Activated CD8-positive, alpha-beta memory T cell treated with anti-CD3 and anti-CD28 coated beads, Interleukin-2, amount 10 ng/mL, durations not matched to agents 7 days and 5 days (primary cell): ENCODE results near the gene FAM76B. TPM values are rescaled to one million over a fixed set of nuclear protein-coding genes. Genes with fewer than 3 reads are reported as not detected.

ENCODE experiments used
- ATAC-seq: fragments of 150-1000 bp; cut with Tn5 transposase; one replicate; pipeline ENCODE4 v1.10.0; 2021; ENCODE audit warnings: moderate library complexity
- CTCF ChIA-PET: fragments of 350-600 bp; sonication (Branson Sonifier 250); formaldehyde crosslinking; loops from one replicate; lab custom pipeline; 2021; ENCODE audit warnings: antibody characterized with exemption; lab: Charles Lee
- DNase-seq: peaks from one replicate; pipeline ENCODE4 v3.0.0-alpha.2; 2020
- H3K27ac Mint-ChIP-seq: one replicate; pipeline ENCODE4 v1.8.0; 2021; ENCODE audit warnings: mild to moderate bottlenecking, mixed read lengths
- H3K27me3 Mint-ChIP-seq: one replicate; pipeline ENCODE4 v1.8.0; 2021; ENCODE audit warnings: mixed read lengths
- H3K36me3 Mint-ChIP-seq: one replicate; pipeline ENCODE4 v1.8.0; 2021; ENCODE audit warnings: mild to moderate bottlenecking, mixed read lengths
- H3K4me1 Mint-ChIP-seq: one replicate; pipeline ENCODE4 v1.8.0; 2021; ENCODE audit warnings: mixed read lengths
- H3K4me3 Mint-ChIP-seq: one replicate; pipeline ENCODE4 v1.8.0; 2021; ENCODE audit warnings: mild to moderate bottlenecking, moderate library complexity, mixed read lengths
- H3K9me3 Mint-ChIP-seq: one replicate; pipeline ENCODE4 v1.8.0; 2022; ENCODE audit warnings: low read depth, mixed read lengths
- total RNA-seq, 2 experiments: library from RNA; stranded (reverse); gene quantifications; one replicate each; pipeline ENCODE4 v1.2.3, GENCODE V29; 2021

FAM76B gene
- total RNA-seq, 2 experiments from 2014 or later, result 50.4 to 51.3 TPM

- Mint-ChIP-seq H3K36me3 (no peaks in the 10 kb centered on the region), H3K27ac (no peak overlapping the region), H3K4me3 (no peak overlapping the region), H3K9me3 (no peaks in the 10 kb centered on the region), H3K27me3 (peaks cover 19% of the 10 kb centered on the region), H3K4me1 (no peaks in the 10 kb centered on the region)
- CTCF ChIA-PET, result no interaction called here
- DNase-seq (no peak), ATAC-seq (no peak)
Observed at GRCh38 chr11:95750101-95750500, 39.5 kb downstream of the FAM76B start.

- H3K9me3 Mint-ChIP-seq, result no peaks in the 10 kb centered on the region
- ATAC-seq (no peak), DNase-seq (no peak)
- H3K27ac Mint-ChIP-seq, result no peak overlapping the region
- H3K4me3 Mint-ChIP-seq, result no peak overlapping the region
- no peaks in the 10 kb centered on the region for H3K36me3 Mint-ChIP-seq
- peaks cover 9% of the 10 kb centered on the region for H3K27me3 Mint-ChIP-seq
- CTCF ChIA-PET, result interaction anchor here (1.0 kb wide), 1 partner anchor 585 kb away, joined by 3 read pairs; no protein-coding TSS in a partner anchor
- H3K4me1 Mint-ChIP-seq, result no peaks in the 10 kb centered on the region
Observed at GRCh38 chr11:95739108-95739938, 50.3 kb downstream of the FAM76B start.

DNA sequence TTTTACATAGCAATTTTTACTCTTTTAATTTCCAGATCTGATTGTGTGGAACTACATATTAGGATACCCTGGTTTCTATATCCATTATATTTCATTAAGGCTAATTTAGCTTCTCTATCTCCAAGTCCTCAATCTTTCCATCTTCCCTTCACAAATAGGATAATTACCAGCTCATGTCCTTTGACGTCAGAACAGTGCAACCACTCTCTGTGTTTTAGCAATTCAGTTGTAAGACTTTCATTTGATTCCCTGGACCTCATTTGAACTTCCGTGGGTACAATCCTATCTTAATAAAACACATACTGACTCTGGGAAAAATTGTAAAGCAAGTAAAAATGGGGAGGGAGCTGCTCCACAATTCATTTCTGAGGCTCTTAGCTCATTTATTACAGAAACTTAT, 52.8 kb downstream of the FAM76B start:
- no peaks in the 10 kb centered on the region for H3K9me3 Mint-ChIP-seq
- H3K36me3 Mint-ChIP-seq, result no peaks in the 10 kb centered on the region
- CTCF ChIA-PET, result interaction anchor here (0.8 kb wide), 1 partner anchor 583 kb away, joined by 3 read pairs; no protein-coding TSS in a partner anchor
- H3K4me1 Mint-ChIP-seq, result no peaks in the 10 kb centered on the region
- no peak overlapping the region for H3K4me3 Mint-ChIP-seq
- DNase-seq (no peak), ATAC-seq (no peak)
- peaks cover 12% of the 10 kb centered on the region for H3K27me3 Mint-ChIP-seq
- no peak overlapping the region for H3K27ac Mint-ChIP-seq

DNA sequence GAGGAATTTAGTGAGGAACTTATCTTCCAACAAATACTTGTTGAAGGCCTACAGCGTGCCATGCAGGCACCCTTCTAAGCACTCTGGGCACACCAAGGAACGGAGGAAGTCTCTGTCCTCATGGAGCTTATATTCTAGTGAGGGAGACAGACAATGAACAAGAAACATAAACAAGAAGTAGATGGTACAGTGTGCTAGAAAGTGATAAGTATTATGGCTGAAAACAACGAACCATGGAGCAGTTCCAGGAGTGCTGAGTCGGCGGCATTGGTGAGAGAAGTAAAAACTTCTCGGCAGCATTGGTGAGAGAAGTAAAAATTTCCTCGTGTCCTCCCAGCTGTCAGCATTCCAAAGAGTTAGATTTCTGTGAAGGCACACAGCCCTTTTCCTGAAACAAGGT, 53.2 kb downstream of the FAM76B start:
- Mint-ChIP-seq H3K27me3 (peaks cover 12% of the 10 kb centered on the region), H3K27ac (no peak overlapping the region), H3K9me3 (no peaks in the 10 kb centered on the region), H3K4me1 (no peaks in the 10 kb centered on the region), H3K4me3 (no peak overlapping the region), H3K36me3 (no peaks in the 10 kb centered on the region)
- ATAC-seq (no peak), DNase-seq (no peak)
- CTCF ChIA-PET, result interaction anchor here (0.7 to 0.8 kb wide), 2 partner anchors 123 to 583 kb away, joined by 3 read pairs; no protein-coding TSS in a partner anchor

GRCh38 chr11:95734009-95734572, 55.5 kb downstream of the FAM76B start:
- Mint-ChIP-seq H3K36me3 (no peaks in the 10 kb centered on the region), H3K9me3 (no peaks in the 10 kb centered on the region), H3K27ac (no peak overlapping the region), H3K4me1 (no peaks in the 10 kb centered on the region), H3K4me3 (no peak overlapping the region), H3K27me3 (peaks cover 16% of the 10 kb centered on the region)
- CTCF ChIA-PET, result no interaction called here
- no peak for DNase-seq
- no peak for ATAC-seq

- Mint-ChIP-seq H3K27me3 (peaks cover 18% of the 10 kb centered on the region), H3K36me3 (no peaks in the 10 kb centered on the region), H3K4me3 (no peak overlapping the region), H3K9me3 (no peaks in the 10 kb centered on the region), H3K4me1 (no peaks in the 10 kb centered on the region), H3K27ac (no peak overlapping the region)
- ATAC-seq (no peak), DNase-seq (no peak)
- CTCF ChIA-PET, result interaction anchor here (1.3 kb wide), 1 partner anchor 13 kb away, joined by 6 read pairs; no protein-coding TSS in a partner anchor
Observed at GRCh38 chr11:95732930-95733602, 56.5 kb downstream of the FAM76B start.

- H3K27ac Mint-ChIP-seq, result no peak overlapping the region
- CTCF ChIA-PET, result no interaction called here
- DNase-seq, result no peak
- ATAC-seq, result no peak
- H3K36me3 Mint-ChIP-seq, result no peaks in the 10 kb centered on the region
- peaks cover 13% of the 10 kb centered on the region for H3K27me3 Mint-ChIP-seq
- H3K4me1 Mint-ChIP-seq, result no peaks in the 10 kb centered on the region
- no peak overlapping the region for H3K4me3 Mint-ChIP-seq
- H3K9me3 Mint-ChIP-seq, result no peaks in the 10 kb centered on the region
Observed at GRCh38 chr11:95729462-95729861, 60.1 kb downstream of the FAM76B start.

DNA sequence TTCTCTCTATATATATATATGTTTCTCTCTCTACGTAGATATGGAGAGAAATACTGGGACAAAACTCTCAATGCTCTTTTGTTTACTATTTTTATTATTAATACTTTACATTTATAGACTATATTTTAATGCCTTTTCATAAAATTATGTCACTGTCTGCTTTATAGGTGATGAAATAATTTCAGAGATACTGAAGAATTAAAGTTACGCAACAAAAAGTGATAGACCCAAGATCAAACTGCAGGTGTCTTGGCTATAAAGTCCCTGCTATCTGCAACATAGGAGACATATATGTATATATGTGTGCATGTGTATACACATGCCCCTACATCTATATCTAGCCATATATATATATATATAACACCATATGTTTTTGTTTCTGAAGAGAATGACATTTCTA, 60.8 kb downstream of the FAM76B start:
- no peaks in the 10 kb centered on the region for H3K36me3 Mint-ChIP-seq
- H3K4me1 Mint-ChIP-seq, result no peaks in the 10 kb centered on the region
- DNase-seq (no peak), ATAC-seq (no peak)
- no peaks in the 10 kb centered on the region for H3K9me3 Mint-ChIP-seq
- no peak overlapping the region for H3K27ac Mint-ChIP-seq
- no peak overlapping the region for H3K4me3 Mint-ChIP-seq
- H3K27me3 Mint-ChIP-seq, result peaks cover 13% of the 10 kb centered on the region
- CTCF ChIA-PET, result no interaction called here

- no peak for DNase-seq
- Mint-ChIP-seq H3K27me3 (peaks cover 10% of the 10 kb centered on the region), H3K36me3 (no peaks in the 10 kb centered on the region), H3K4me1 (no peaks in the 10 kb centered on the region), H3K4me3 (no peak overlapping the region), H3K27ac (no peak overlapping the region), H3K9me3 (no peaks in the 10 kb centered on the region)
- CTCF ChIA-PET, result no interaction called here
- no peak for ATAC-seq
Observed at GRCh38 chr11:95728094-95728493, 61.5 kb downstream of the FAM76B start.

GRCh38 chr11:95727620-95728019, 62.0 kb downstream of the FAM76B start:
- no peak overlapping the region for H3K4me3 Mint-ChIP-seq
- no peak for ATAC-seq
- CTCF ChIA-PET, result no interaction called here

DNA sequence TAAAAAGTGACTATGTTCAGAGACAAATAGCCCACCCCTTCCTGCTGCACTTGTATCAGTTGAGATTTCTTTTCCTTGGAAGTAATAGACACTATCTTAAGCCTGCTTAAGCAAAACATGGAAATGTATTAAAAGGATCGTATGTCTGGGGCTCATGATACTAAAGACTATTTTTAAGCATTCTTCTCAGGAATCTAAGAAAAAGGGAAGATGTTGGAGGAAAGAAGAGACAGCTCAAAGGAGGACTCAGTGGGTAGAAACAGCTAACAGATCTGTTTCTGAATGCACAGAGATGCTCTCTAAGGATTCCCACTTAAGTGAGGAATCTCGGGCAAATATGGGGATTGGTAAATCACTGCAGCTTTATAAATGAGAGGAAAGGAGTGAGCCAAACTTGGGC, 62.5 kb downstream of the FAM76B start:
- DNase-seq, result no peak
- H3K9me3 Mint-ChIP-seq, result no peaks in the 10 kb centered on the region
- peaks cover 10% of the 10 kb centered on the region for H3K27me3 Mint-ChIP-seq
- H3K27ac Mint-ChIP-seq, result no peak overlapping the region
- ATAC-seq, result no peak
- H3K4me1 Mint-ChIP-seq, result no peaks in the 10 kb centered on the region
- no peak overlapping the region for H3K4me3 Mint-ChIP-seq
- CTCF ChIA-PET, result no interaction called here
- H3K36me3 Mint-ChIP-seq, result no peaks in the 10 kb centered on the region

More at GRCh38 chr11:95727620-95728019, 62.0 kb downstream of the FAM76B start:
- no peaks in the 10 kb centered on the region for H3K4me1 Mint-ChIP-seq
- DNase-seq, result no peak
- H3K9me3 Mint-ChIP-seq, result no peaks in the 10 kb centered on the region
- H3K27me3 Mint-ChIP-seq, result peaks cover 10% of the 10 kb centered on the region
- H3K27ac Mint-ChIP-seq, result no peak overlapping the region
- no peaks in the 10 kb centered on the region for H3K36me3 Mint-ChIP-seq

GRCh38 chr11:95725196-95725595, 64.4 kb downstream of the FAM76B start:
- H3K27me3 Mint-ChIP-seq, result peaks cover 6% of the 10 kb centered on the region
- no peak overlapping the region for H3K4me3 Mint-ChIP-seq
- no peaks in the 10 kb centered on the region for H3K9me3 Mint-ChIP-seq
- no peak for DNase-seq
- no peaks in the 10 kb centered on the region for H3K36me3 Mint-ChIP-seq
- H3K4me1 Mint-ChIP-seq, result peaks cover 4% of the 10 kb centered on the region
- ATAC-seq, result no peak
- CTCF ChIA-PET, result interaction anchor here (1.5 to 1.9 kb wide), 3 partner anchors 14 to 571 kb away, joined by 4 to 7 read pairs (median 4); no protein-coding TSS in a partner anchor
- no peak overlapping the region for H3K27ac Mint-ChIP-seq

DNA sequence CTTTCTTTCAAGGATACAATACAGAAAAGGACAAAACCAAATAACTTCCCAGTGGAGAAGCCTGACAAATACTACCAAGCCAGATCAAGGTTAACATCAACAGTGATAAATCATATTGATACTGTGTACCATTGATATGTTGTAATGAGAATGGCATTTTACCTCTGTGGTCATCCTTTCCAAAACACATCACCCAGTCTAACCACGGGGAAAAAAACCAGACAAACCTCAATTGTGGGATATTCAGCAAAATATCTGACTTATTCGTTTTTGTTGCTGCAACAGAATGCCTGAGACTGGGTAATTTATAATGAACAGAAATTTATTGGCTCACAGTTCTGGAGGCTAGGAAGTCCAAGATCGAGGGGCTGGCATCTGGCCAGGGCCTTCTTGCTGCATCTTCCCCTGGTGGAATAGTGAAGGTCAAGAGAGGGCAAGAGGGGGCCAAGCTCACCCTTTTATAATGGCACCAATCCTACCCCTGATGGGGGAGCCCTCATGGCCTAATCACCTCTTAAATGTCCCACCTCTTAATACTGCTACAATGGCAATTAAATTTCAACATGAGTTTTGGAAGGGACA, 66.1 kb downstream of the FAM76B start:
- CTCF ChIA-PET, result interaction anchor here (1.5 kb wide), 1 partner anchor 13 kb away, joined by 4 read pairs; no protein-coding TSS in a partner anchor
- Mint-ChIP-seq H3K27ac (no peak overlapping the region), H3K9me3 (no peaks in the 10 kb centered on the region), H3K36me3 (no peaks in the 10 kb centered on the region), H3K4me1 (peaks cover 5% of the 10 kb centered on the region), H3K27me3 (peaks cover 6% of the 10 kb centered on the region), H3K4me3 (no peak overlapping the region)
- ATAC-seq, result no peak
- no peak for DNase-seq
